Colonic mucosa (tissue), 4 donors: ENCODE results near the gene CP. TPM values are rescaled to one million over a fixed set of nuclear protein-coding genes. Genes with fewer than 3 reads are reported as not detected.

ENCODE experiments used
- DNase-seq: peaks from one replicate; pipeline ENCODE4 v3.0.0-alpha.2; 2020
- H3K27ac ChIP-seq: fragments of 200-600 bp; one replicate; pipeline ENCODE4 v1.8.0; 2021
- H3K27me3 ChIP-seq: fragments of 200-600 bp; one replicate; pipeline ENCODE4 v1.8.0; 2021
- H3K36me3 ChIP-seq: fragments of 200-600 bp; one replicate; pipeline ENCODE4 v1.8.0; 2021
- H3K4me1 ChIP-seq: fragments of 200-600 bp; one replicate; pipeline ENCODE4 v1.8.0; 2021; ENCODE audit warnings: mild to moderate bottlenecking
- H3K4me3 ChIP-seq: fragments of 200-600 bp; one replicate; pipeline ENCODE4 v1.8.0; 2021
- H3K9ac ChIP-seq, 2 donors: one replicate each; pipeline ENCODE4 v1.7.0; 2013; ENCODE audit warnings: control low read depth in 2 of 2, low read depth in 2 of 2, low read length in 2 of 2
- H3K9me3 ChIP-seq: fragments of 200-600 bp; one replicate; pipeline ENCODE4 v1.8.0; 2021
- intact Hi-C: fragments of 100-400 bp; cut with DNase I; formaldehyde crosslinking; loops from one replicate; pipeline ENCODE4 v1.14.1; 2022
- total RNA-seq, 2 donors: library from RNA; stranded (reverse); fragmentation: NEBNext Ultra II Directional in 1 of 2; extraction: Animal tissue kit (Norgen Biotek cat#: 25700) in 1 of 2; gene quantifications; one replicate each; pipeline ENCODE4 v1.2.1, GENCODE V29; 2021
- TF ChIP-seq, protein P1 (sequence below): fragments of 200-600 bp; IDR thresholded peaks from one replicate; pipeline ENCODE4 v1.8.0; 2022; ENCODE audit warnings: antibody characterized with exemption, mild to moderate bottlenecking
- donor health status: healthy.
- donor health status: DM: no; HTN: no; CAD: no.
- donor health status: DM: no; HTN: no; CAD: no.

CP gene
- total RNA-seq, 2 donors from 2014 or later, result 5.6 to 7.1 TPM

DNA sequence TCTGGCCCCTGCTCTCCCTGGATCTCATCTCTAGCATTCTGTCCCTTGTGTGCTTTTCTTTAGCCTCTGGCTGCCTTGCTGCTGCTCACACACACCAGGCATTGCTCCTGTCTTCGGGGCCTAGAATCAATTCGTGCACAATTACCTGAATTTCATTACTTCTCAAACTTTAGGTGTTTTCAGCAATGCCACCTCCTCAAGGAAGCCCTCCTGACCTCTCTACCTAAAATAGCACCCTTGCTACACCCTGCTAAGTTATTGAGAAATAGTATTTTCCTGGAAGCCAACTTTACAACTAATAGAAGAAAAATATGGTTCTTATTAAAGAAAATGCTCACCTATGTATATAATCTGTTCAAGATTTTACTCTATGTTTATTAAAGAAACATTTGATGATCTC is 40.4 kb downstream of the CP start:
- no peak for DNase-seq
- no peaks in the 10 kb centered on the region for H3K4me1 ChIP-seq
- intact Hi-C loops, result no loop called here
- no peaks in the 10 kb centered on the region for H3K36me3 ChIP-seq
- H3K27me3 ChIP-seq, result no peaks in the 10 kb centered on the region
- H3K9me3 ChIP-seq, result no peaks in the 10 kb centered on the region
- H3K9ac ChIP-seq, result no peak overlapping the region
- no peak overlapping the region for H3K27ac ChIP-seq
- TF ChIP-seq, protein P1, sequence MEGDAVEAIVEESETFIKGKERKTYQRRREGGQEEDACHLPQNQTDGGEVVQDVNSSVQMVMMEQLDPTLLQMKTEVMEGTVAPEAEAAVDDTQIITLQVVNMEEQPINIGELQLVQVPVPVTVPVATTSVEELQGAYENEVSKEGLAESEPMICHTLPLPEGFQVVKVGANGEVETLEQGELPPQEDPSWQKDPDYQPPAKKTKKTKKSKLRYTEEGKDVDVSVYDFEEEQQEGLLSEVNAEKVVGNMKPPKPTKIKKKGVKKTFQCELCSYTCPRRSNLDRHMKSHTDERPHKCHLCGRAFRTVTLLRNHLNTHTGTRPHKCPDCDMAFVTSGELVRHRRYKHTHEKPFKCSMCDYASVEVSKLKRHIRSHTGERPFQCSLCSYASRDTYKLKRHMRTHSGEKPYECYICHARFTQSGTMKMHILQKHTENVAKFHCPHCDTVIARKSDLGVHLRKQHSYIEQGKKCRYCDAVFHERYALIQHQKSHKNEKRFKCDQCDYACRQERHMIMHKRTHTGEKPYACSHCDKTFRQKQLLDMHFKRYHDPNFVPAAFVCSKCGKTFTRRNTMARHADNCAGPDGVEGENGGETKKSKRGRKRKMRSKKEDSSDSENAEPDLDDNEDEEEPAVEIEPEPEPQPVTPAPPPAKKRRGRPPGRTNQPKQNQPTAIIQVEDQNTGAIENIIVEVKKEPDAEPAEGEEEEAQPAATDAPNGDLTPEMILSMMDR, result no peak
- H3K4me3 ChIP-seq, result no peak overlapping the region

DNA sequence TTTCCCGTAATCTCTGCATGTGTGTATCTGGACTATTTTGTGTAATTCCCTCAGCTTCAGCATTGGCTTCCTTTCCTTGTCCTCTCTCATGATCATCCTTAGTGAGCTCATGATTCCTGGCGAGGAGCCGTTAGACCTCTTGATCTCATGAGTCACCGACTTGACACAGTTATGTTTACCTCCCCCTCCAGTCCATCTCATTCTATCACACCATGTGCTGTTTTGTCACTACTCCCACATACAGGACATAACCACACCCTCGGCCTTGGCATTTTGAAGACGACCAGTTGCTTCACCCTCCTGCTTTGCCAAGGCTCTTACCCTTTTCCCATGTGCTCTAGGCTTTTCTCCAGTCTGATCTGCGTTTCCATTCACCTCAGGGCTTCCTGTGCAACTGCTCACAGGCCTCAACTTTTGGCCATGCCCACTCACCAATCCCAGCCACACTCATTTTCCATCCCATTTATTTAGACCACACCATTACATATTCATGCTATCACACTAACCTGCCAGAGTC is 41.5 kb downstream of the CP start:
- H3K9ac ChIP-seq, result no peak overlapping the region
- intact Hi-C loops, result no loop called here
- H3K9me3 ChIP-seq, result no peaks in the 10 kb centered on the region
- no peaks in the 10 kb centered on the region for H3K4me1 ChIP-seq
- H3K36me3 ChIP-seq, result no peaks in the 10 kb centered on the region
- H3K27me3 ChIP-seq, result no peaks in the 10 kb centered on the region
- peak; percentile 61 for DNase-seq
- no peak overlapping the region for H3K27ac ChIP-seq
- TF ChIP-seq, protein P1, result no peak
- H3K4me3 ChIP-seq, result no peak overlapping the region

- Histone ChIP-seq H3K36me3 (no peaks in the 10 kb centered on the region), H3K9ac (no peak overlapping the region), H3K27me3 (no peaks in the 10 kb centered on the region), H3K9me3 (no peaks in the 10 kb centered on the region), H3K4me1 (no peaks in the 10 kb centered on the region), H3K27ac (no peak overlapping the region), H3K4me3 (no peak overlapping the region)
- DNase-seq, result no peak
- intact Hi-C loops, result no loop called here
- TF ChIP-seq, protein P1, result no peak
Observed at GRCh38 chr3:149179220-149179619, 42.4 kb downstream of the CP start.

GRCh38 chr3:149177122-149177521 is 44.5 kb downstream of the CP start:
- H3K4me1 ChIP-seq, result no peaks in the 10 kb centered on the region
- H3K27ac ChIP-seq, result no peak overlapping the region
- DNase-seq, result no peak
- TF ChIP-seq, protein P1, result no peak
- no peaks in the 10 kb centered on the region for H3K9me3 ChIP-seq
- intact Hi-C loops, result no loop called here
- H3K9ac ChIP-seq, result no peak overlapping the region
- no peaks in the 10 kb centered on the region for H3K27me3 ChIP-seq
- no peak overlapping the region for H3K4me3 ChIP-seq
- no peaks in the 10 kb centered on the region for H3K36me3 ChIP-seq

- Histone ChIP-seq H3K4me3 (no peak overlapping the region), H3K27ac (no peak overlapping the region), H3K36me3 (no peaks in the 10 kb centered on the region), H3K27me3 (no peaks in the 10 kb centered on the region), H3K4me1 (no peaks in the 10 kb centered on the region), H3K9ac (no peak overlapping the region), H3K9me3 (no peaks in the 10 kb centered on the region)
- DNase-seq, result no peak
- intact Hi-C loops, result no loop called here
- TF ChIP-seq, protein P1, result no peak
Observed at GRCh38 chr3:149174901-149175300, 46.7 kb downstream of the CP start.
